Gastrocnemius medialis (tissue), 4 donors: ENCODE results near the gene TAF11.

ENCODE experiments used
- POLR2A ChIP-seq, 2 donors: fragments of 450-650 bp; IDR thresholded peaks; one replicate each; pipeline ENCODE4 v1.6.1; 2017; ENCODE audit warnings: antibody characterized with exemption in 2 of 2, mild to moderate bottlenecking in 2 of 2, moderate library complexity in 2 of 2
- TF ChIP-seq, protein P1 (sequence below), 5 experiments: fragments of 450-650 bp in 3 of 5; fragments of 200-600 bp in 2 of 5; sonication (generic) in 2 of 5; IDR thresholded peaks in 4 of 5; conservative IDR thresholded peaks in 1 of 5; 1 replicate in 4 of 5; 2 replicates in 1 of 5; pipeline ENCODE4 v1.5.1; 2016 to 2019; ENCODE audit warnings: antibody characterized with exemption in 5 of 5, mild to moderate bottlenecking in 3 of 5, moderate library complexity in 3 of 5

DNA sequence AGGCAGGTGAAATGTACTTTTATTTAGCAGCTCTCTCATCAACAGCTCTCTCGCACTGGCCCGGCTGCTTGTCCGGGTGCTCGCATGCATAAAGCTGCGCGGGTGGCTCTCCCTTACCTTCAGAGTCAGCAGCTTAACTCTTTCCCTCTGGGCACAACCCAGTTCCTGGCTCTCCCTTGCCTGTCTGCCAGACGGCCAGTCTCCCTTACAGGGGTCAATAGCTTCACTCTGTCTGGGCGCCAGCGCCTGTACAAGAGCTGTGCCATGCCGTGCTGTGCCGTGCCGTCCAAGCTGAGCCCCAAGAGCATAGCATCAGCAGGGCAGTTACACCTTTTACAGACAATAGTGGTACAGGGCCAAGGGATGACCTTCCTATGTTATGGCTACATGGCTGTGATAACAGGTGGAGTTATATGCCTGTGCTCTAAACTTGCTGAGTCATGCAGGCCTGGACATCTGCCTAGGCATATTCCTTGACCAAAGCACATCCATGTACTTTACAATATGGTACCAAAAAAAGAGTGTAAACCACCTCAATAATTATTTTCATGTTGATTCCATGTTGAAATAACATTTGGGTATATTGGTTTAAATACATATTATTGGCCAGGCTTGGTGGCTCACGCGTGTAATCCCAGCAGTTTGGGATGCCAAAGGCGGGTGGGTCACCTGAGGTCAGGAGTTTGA lies 48.0 kb downstream of the TAF11 start:
- TF ChIP-seq, protein P1, sequence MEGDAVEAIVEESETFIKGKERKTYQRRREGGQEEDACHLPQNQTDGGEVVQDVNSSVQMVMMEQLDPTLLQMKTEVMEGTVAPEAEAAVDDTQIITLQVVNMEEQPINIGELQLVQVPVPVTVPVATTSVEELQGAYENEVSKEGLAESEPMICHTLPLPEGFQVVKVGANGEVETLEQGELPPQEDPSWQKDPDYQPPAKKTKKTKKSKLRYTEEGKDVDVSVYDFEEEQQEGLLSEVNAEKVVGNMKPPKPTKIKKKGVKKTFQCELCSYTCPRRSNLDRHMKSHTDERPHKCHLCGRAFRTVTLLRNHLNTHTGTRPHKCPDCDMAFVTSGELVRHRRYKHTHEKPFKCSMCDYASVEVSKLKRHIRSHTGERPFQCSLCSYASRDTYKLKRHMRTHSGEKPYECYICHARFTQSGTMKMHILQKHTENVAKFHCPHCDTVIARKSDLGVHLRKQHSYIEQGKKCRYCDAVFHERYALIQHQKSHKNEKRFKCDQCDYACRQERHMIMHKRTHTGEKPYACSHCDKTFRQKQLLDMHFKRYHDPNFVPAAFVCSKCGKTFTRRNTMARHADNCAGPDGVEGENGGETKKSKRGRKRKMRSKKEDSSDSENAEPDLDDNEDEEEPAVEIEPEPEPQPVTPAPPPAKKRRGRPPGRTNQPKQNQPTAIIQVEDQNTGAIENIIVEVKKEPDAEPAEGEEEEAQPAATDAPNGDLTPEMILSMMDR (IDR thresholded peaks at IDR 0.05 in 4 of 5, conservative IDR thresholded peaks at IDR 0.05 in 1 of 5) = no peak
- TF ChIP-seq POLR2A (IDR thresholded peaks at IDR 0.05) = no peak
